Left renal pelvis (tissue), 4 donors: ENCODE data around the gene CBX4. TPM values are rescaled to one million over a fixed set of nuclear protein-coding genes. Genes with fewer than 3 reads are reported as not detected.

Experiments used
- DNase-seq, 4 donors: peaks; one replicate each; pipeline ENCODE4 v3.0.0-alpha.2; 2013; ENCODE audit warnings: low read depth in 4 of 4, low spot score in 3 of 4
- polyA plus RNA-seq, 4 donors: library from polyadenylated mRNA; unstranded; fragments of 120-200 nt; gene quantifications; one replicate each; pipeline ENCODE4 v1.2.1, GENCODE V29; 2013; ENCODE audit not compliant: insufficient read length in 4 of 4

CBX4 gene
- polyA plus RNA-seq, 4 donors: 10.1 to 16.9 (median 13.4) TPM

DNA sequence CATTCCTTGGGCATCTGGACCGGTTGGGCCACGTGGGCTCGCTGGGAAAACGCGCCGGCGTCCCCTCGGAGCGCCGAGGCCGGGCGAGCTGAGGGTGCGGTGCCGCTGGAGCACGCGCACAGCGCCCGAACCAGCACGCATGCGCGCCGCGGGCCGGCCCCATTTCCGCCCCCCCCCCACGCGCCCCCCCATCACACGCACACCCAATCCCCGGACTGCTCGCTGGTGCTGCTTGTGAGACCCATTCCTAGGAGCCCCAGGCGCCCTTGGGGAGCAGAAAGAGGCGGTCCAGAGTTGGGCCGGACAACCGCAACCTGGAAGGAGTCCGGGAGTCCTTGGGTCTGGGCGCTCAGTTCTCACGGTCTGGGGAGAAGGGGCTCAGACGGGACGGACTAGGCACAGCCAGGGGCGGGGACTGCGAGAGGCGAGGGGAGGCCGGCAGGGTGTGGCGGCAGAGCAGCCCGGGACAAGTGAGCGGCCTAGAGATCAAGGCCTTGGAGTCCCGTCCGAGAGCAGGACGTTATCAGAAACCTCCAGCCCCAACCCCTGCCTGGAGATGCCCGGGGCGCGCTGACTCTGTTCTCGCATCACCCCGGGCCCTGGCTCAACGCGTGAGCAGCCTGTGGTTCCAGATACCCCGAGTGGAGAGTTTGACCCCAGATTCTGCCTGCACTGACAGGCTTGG lies 36.4 kb downstream of the CBX4 start:
- no peak for DNase-seq

DNA sequence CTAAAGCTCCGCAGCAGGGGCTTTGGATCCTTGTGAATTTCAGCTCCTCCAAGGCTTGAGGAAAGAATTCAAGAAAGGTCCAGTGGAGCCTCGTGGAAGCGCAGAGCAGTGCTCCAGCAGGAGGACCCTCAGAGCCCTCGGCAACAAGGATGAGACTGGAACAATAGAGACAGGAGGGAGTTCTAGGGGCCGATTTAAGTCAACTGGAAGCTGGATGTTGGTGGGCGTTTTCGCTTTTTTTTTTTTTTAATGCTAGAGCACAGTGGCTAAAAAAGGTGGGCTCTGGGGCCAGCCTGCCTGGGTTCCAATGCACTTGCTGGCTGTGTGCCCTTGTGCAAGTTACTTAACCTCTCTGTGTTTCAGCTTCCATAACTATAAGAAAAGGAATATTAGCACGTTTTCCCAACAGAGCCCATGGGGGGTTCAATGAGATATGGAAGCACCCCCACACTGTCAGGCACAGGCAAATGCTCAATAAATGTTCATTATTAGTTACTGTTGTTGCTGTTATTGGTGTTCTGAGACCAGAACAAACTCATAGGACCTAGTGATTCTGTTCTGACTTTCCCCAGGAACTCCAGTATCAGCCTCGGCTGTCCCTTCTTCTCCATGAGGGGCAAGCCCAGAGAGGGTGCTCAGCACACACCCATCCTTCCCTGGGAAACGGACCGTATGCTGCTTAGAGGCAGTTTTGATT lies 37.1 kb downstream of the CBX4 start:
- no peak for DNase-seq

DNA sequence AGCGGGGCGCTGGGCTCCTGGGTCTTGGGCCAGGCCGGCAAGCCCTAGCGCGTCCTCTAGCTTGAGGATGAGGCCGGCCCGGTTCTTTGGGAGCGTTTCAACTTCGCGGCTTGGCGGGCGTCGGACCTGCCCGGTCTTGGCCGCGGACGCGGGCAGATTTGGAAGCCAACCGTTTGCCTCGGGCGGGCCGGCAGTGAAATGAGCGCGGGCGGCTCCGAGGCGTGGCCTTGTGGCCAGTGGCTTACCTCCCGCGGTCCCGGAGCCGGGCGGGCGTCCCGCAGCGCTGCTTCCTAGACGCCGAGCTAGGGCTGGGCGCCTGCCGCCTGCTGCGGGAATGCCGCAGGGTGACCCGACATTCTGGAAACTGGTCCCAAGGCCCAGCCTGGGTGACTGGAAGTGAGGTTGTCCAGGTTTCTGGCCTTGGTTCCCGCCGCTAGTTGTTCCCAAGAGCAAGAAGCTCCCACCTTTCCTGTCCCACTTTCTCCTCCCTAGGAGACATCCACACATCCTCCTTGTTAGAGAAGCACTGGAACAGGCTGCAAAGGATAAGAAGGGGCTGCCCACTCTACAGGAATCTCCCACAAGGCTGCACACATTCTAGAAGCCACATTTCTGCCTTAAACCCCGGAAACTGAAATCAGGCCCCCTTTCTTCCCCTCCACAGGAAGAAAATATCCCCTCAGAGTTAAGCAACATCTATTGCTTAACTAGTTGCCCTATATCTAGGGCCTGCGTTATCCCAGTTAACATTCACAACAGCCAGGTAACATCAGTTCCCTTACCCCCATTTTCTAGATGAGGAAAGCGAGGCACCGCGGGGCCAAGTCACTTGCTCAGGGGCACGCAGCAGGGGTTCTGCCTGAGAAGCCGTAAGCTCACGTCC lies 37.8 kb downstream of the CBX4 start:
- DNase-seq: no peak

DNA sequence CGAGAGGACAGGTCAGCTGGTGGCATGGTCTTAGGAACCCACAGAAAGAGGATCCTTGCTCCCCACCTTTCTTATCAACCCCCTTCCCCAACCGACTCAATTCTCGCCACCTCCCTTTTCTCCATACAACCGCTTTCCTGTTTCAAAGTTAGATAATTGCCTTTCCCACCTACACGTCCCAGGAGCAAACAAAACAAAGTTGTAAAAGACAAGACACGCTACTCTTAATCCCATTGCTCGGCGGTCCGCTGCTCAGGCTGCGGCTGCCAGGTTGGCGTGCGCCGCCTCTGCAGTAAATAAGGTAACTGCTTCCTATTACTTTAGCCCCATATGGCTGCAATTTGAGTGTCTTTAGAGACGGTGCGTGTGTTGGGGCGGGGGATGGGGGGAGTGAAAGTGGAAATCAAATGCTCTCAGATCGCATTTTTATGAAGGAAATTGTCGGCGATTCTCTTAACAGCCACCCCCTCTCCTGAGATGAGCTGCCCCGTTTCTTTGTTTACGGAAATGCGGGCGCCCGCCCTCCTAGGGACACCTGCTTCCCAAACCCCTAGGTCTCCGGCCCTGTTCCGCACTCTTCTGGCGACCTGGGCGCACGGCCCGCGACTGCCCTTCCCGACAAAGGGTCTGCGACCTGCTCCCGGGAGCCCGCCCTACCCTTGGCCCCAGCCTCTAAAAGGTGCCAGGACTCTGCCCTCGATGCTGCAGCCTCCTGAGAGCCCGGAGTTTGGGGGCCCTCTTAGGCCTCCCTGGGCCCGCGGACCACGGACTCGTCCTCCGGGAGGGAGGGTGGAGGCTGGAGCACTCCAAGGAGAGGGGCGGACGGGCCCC lies 38.7 kb downstream of the CBX4 start:
- no peak for DNase-seq

DNA sequence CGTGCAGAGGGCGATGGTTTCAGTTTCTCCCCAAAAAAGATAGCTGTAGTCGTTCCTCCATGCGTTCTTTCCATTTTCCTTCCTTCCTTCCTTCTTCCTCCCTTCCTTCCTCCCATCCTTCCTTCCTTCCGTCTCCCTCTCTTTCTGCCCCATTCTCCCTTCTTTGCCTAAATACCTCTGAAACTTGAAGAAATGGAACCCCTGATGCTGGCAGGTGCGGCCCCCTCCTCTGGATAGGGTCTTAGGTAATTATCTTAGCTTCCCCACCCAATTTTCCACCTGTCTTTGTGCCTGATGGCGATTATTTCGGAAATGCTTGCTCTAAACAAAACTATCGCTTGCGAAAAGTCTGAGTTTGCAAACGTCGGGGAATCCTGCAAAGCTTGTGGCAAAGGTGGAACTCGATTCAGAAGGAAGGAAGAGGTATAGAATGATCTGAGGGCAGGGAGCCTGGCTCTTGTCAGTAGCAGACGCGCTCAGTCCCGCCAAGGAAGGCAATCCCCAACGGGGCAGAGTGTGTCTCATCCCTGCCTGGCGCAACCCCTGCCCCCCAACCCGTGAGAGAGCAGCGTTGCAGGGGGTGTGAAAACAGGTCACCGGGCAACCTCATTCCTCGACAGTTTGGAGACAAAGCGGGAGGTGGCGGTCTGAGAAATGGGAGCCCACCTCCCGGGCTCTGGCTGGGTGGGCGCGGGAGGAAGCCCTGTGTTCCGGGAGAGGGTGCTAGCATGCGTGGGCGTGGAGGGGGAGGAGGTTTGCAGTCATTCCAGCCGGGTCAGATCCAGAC lies 39.5 kb downstream of the CBX4 start:
- DNase-seq: no peak

DNA sequence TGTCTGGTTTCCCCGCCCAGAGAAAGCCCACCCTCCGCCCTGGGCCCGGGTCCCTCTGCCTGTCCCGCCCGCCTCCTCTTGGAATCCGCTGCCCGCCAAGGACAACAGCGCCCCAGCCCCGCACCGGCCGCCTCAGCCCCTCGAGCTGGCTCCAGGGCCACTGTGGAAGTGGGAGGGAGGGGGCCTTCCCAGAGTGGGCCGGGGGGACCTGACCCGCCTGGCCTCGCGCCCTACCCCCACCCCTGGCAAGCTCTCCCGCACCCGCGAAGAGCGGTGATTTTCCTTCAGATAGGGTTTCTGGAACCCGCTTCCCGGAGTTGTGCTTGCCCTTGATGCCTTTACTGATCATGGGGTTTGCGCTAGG lies 40.1 kb downstream of the CBX4 start:
- DNase-seq: no peak

DNA sequence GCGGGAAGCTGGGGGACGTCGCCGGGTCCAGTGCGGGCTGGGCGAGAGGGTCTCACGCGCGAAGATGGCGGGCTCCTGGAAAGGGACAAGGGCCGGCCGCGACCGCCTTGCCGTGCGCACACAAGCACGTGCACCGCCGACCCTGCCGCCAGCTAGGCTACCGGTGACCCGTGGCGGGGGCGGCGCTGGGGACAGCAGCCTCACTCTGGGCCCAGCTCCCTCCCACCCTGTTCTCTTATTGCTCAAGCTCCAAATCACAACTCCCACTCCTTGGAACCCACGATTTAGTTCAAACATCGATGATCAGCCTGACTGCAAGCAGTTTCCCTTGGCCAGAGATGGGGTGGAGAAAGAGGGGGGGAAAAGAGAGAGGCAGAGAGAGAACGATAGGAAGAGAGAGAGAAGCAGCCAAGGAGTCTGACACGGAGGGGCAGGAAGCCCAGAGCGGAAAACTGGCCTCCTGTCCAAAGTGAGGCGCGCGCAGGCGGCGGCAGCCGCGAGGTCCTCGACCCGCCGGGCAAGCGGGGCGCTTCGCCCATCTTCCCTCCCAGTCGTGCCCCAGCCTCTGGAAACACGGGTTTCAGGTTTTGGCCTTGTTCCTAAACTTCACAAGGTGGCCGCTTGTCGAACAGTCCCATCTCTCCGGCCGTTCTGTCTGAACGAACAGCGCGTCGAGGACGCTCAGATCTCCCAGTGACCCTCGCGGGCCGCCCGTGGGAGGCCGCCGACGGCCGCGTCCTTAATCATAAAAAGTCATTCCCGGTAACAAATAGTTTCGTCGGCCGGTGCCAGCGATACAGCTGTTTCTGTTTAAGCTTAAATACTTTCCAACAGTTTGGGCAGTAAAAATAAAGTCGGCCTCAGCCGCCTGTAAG lies 40.7 kb downstream of the CBX4 start:
- DNase-seq: no peak

DNA sequence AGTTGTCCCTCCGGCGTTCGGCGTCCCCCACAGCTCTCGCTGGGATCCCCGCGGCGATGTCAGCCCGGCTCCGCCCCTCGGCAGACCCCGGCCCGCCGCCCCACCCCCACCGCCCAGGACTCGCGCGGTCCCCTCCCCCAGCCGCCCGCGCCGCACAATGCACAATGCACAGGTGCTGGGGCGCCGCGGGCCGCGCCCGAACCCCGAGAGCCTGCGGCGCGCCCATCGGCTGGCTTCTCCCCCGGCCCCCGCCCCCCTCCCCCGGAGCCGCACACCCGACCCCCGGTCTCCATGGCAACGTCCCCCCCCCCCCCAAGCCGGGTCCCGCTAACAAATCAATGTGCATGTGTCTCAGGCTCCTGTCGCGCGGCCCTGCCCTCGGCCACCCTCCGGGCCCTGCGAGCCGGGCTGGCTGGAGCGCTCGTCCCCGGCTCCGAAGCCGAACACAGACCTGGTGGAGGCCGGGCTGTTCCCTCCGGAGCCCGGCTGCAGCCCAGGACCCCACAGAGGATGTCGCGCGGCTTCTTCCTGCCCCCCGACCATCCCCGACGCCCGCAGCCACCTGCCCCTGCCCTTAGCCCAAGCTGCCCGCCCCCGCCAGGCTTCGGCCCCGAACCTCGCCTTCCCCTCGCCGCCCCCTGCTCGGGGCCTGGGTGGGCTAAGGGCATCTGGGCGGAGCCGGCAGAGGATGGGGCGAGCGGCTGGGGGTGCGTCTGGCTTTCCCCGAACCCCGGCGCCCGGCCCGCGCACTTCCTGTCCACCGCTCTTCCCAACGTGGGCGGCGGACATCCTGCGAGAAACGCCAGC lies 41.5 kb downstream of the CBX4 start:
- no peak for DNase-seq

DNA sequence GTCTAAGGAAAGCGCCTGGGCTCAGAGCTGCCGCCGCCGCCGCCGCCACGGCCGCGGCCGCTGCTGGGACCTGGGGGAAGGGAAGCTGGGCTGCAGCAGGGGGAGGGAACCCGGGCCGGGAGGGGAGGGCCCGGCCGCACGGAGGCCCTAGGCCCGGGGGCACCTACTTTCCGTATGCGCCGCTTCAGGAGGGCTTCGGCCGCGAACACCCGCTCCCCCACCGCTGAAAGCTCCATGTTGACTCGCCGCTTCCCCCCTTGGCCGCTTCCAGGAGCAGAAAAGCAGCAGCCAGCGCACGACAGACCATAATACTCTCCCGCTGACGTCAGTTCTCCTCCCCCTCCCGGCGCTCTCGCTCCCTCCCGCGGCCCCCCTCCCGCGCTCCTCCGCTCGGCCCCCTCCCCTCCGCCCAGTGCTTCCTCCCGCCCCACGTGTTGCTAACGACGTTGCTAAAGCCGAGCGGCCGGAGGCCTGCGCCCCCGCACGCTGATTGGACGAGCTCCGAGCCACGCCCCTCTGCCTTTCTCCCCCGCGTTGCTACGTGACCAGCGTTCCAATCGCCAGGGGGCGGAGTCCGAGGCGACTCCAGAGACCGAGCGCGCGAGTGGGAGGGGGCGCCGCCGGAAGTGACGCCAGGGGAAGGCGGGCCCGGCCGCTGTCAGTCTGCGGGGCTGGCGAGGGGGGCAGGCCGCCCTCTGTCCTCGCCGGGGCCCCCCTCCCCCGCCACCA lies 42.3 kb downstream of the CBX4 start, which contains the start of gene CBX8:
Gene CBX8 (minus strand): TSS at position 315 of the 729 bp plus-strand sequence. CDS start 79 bp downstream, at position 236.
- peak; percentile 99 for DNase-seq

DNA sequence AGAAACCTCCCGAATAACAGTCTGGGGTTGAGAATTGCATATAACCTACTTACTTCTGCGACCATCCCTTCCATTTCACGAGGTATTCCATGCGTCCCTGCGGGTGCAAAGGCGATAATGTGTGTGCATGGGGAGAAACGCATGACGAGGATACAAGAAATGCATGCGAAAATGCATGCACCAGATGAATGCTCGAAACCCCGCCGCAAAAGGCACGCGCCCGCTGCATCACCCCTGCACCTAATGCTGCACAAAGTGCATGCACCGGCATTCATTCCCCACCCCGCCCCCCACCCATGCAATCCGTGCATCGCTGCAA lies 42.8 kb downstream of the CBX4 start:
- no peak for DNase-seq

DNA sequence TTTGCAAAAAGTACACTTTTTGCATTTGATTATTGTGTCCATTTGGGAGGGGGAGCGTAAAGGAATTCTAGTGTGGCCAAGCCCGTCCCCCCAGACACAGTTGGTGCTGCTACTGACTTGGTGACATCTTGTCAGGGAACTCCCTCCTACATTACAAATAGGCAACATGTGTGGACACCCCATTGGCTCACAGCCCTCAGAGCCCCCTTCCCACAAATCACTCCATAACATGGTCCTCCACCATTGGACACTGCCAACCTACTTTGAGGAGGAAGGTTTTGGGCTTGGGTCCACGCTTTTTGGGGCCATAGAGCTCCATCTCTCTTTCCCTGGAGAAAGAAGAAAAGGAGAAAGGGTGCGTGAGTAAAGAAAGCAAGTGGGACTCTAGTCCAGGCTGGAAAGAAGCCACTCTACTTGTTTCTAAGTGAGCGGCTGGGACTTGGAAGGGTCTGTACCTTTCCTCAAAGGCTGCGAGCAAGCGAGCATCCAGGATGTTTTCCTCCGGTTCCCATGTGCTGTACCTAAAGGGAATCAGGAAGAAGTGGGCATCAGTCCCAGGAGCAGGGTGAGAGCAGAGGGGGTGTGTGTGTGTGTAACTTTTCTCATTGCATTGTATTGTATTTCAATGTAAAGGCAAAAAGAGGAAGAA lies 43.3 kb downstream of the CBX4 start:
- DNase-seq: no peak

DNA sequence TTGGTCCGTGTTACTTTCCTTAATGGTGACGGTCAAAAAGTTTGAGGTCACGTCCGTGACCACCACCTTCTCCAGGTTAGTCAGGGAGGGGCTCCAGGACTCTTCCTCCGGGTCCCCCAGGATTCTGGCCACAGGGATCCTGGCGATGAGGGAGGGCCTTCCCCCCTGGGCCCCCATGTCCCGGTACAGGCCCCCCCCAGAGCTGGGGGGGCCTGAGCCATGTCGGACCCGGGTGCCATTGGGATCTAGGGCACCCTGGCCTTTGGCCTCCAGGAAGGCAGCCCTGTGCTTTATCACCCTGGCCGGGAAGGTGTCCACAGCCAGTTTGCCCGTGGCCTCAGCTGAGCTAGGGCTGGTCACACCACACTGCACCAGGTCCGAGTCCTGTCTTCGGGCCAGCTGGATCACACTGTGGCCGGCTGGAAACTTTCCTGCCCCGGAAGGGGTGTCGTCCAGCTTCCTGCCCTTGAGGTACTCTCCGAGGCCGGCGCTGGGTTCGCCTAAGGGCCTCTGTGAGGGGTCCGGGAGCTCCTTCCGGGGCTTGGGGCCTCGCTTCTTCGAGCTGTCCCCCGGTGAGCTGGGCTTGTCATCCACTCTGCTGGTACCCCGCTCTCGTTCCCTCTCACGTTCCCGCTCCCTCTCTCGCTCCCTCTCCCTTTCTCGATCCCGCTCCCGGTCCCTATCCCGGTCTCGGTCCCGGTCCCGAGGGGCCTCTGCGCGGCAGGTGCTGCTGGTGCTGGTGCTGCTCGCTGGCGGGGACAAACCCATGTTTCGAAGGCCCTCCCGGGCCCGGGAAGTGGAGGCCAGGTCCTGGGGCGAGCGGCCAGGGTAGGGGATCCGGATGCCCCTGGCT lies 44.4 kb downstream of the CBX4 start:
- DNase-seq: no peak

DNA sequence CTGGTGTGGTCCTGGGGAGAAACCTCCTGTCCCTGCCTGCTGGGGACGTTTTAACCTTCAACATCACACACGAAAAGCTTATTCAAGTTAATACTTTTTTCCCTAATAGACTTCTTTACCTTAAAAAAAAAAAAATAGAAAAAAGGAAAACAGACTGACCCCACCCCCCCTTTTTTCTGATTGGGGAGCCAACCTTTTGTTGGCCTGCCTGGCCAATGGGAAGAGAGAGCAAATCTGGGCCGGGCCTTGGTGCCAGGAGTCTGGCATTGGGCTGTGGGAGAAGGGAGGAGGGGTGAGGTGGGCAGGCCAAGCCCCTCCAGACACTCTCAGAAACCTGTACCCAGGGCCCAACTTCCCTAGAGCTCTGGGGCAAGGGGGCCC lies 45.3 kb downstream of the CBX4 start:
- DNase-seq: no peak

DNA sequence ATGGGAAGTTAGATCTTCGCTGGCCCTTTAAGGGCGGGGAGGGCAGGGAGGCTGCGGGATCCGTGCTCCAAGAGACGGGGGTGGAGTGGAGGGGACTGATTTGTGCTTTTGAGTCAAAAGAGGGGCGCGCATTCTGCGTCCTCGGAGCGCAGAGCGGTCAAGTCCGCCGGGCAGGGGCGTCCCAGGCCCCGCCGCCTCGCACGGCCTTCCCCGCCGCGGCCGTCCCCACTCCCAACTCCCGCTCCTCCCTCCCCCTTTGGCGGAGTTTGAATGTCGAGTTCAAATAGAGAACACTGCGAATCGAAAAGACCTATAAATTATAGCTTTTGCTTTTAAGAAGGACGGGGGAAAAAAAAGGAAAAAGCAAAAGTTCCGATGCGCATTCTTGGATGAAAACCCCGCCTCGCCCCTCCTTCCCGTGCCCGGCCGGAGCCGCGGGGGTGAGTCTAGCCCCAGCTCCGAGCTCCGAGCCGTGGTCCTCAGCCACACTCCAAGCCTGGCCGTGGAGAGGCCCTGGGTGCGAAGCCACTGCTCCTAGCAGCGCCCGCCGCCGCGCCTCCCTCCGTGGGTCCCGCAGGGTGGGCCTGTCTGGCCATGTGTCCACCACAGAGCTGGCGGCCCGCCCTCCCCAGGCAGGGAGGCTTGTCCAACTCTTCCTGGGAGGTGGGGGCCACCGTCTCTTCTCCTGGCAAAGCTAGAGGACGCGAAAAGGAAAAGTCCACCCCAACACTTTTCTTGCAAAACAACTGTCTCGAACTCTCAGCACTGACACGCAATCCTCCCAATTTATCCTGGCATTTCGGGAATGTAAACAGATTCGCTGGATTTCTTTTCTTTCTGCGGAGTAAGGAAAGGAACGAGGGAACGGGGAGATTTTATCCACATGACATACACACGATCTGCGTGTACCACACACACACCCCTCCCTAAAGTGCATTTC lies 46.0 kb downstream of the CBX4 start:
- DNase-seq: no peak

DNA sequence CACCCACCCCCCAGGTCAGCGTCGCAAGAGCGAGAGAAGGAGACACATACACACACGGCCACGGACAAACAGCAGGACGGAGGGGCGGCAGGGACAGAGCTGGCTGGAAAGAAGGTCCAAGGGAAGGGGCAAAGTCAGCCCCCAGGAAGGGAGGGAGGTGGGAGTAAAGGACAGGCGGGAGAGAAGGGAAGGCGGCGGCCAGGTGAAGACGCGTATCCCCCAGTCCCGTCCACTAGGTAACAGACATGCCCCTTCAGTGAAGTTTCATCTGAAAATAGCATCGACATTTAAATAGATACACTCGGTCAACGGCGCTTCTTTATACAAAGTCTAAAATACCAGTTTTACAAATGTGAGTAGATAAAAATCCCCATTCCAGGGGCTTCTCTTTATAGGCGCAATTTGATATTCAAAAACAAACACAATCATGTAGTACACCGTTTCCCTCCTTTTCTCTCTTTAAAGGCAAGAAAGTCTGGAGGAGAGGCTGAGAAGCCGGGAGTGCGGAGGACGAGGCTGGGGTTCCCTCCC lies 46.8 kb downstream of the CBX4 start:
- no peak for DNase-seq
